CD1c-positive myeloid dendritic cell (primary cell): Measurements from ENCODE around the gene GSTT2B.
"Not testable (repeated sequence)": the region's sequence is repeated elsewhere in the genome, so short reads cannot be mapped to it uniquely, and the experiment has no call there.

Source experiments
- DNase-seq: peaks from one replicate; pipeline ENCODE4 v3.0.0-alpha.2; 2016; ENCODE audit errors: extremely low spot score

The GSTT2B gene

DNA sequence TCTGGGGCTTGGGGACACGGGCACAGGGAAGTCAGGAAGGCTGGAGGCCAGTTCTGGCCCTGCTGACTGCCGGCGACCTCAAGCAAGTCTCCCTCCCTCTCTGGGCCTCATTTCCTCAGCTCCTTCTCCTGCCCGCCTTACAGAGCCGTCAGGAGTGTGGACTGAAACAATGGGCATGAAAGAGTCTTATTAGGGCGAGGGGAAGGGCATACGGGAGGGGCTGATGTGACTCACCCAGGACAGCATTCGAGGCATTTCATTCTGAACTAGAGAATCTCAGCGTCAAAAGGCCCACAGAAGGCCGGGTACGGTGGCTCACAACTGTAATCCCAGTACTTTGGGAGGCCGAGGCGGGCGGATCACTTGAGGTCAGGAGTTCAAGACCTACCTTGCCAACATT, 20.8 kb downstream of the GSTT2B start:
- DNase-seq = not testable (repeated sequence)

DNA sequence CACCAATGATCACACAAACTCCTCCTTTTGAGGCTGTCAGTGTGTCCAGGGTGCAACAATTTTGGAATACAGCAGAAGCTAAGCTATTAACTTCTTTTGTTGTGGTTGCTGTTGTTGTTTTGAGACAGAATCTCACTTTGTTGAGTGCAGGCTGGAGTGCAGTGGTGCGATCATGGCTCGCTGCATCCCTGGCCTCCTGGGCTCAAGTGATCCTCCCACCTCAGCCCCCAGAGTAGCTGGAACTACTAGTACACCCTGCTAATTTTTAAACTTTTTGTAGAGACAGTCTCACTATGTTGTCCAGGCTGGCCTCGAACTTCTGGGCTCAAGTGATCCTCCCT, 22.0 kb downstream of the GSTT2B start:
- no peak for DNase-seq

DNA sequence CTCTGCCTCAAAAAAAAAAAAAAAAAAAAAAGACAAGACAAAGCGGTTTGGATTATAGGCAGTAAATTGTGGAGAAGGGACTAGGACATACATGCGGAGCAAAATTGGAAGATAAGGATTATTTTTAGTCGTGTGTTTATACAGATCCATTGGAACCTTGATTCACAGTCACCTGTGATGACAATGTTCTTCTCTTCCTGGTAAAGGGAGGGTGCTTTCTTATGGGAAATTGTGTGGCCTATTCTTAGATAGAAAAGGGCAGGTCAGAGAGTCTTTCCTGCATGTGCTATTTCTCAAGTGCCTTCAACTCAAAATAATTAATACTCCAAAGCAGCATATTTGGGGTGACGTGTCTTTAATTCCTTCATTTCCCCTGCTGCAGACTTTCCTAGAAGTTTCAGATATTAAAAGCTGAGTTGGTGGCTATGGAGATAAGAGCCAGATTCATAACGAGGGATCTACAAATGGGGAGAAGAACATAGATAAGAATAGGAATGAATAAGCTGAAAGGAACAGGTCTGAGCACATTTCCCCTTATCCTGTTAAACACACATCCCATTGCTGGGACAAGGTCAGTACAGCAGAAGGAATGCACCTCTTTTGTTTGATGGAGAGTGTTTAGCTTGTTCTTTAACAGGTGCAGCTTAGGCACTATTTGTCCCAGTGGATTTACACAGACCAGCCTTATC, 22.5 kb downstream of the GSTT2B start:
- DNase-seq = no peak

GRCh38 chr22:23926561-23926960, 34.4 kb downstream of the GSTT2B start:
- no peak for DNase-seq

DNA sequence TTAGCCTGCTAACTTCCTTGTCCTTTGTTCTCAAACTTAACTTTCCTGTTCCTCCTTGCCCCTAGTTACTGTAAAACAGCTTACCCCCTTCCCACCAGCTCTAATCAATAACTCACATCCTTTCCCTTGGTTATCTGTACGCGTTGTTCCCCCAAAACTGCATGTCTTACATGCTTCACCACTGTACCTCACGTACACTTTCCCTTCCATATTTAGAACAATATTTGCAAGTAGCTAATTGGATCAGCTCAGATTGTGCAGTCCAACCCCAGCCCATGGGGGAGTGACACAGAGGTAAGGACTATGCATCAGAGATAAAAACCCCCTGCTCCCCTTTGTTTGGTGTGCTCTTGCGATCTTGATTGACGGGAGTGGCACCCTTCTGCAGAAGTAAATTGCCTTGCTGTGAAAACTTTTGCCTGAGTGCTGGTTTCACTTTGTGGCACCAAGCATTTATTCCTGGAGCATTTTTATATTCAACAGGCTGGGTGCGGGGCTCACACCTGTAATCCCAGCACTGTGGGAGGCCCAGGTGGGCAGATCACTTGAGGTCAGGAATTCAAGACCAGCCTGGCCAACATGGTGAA, 35.9 kb downstream of the GSTT2B start:
- no peak for DNase-seq

DNA sequence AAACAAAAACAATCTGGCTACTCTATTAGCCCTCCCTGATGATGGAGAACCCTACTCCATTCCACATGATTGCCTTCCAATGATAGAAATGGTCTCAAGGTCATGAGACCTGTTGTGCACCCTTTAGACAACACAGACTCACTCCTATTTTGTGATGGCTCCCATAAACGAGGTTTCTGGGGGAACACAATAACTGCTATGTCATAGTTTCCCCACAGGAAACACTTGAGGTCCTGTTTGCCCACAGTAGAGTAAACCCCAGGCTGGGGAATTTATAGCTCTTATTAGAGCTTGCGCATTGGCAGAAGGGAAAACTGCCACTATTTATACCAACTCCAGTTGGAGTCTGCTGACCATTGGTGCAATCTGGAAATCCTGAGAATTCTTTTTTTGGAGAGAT, 38.1 kb downstream of the GSTT2B start:
- no peak for DNase-seq

- DNase-seq = not testable (repeated sequence)
These were observed 39.3 kb downstream of the GSTT2B start for GRCh38 chr22:23921586-23922201.

GRCh38 chr22:23920267-23920611, 40.8 kb downstream of the GSTT2B start:
- DNase-seq = not testable (repeated sequence)

DNA sequence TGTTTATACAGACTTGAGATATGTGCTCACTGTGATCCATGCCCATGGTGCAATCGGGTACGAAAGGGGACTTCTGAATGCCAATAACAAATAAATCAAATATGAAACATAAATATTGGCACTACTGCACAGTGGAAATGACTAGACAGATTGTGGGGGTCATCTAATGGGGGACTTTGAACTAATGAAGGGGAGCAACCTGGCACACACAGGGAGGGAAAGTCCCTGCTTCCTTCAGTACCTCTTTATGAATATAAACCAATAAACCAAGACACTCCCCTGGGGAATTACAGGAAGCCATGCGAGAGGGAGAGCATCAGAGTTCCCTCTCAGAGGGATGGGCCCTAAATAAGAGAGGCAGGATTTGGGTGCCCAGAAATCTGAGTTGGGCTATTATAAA, 45.7 kb downstream of the GSTT2B start:
- no peak for DNase-seq

- DNase-seq = peak; percentile 100
These were observed 47.2 kb downstream of the GSTT2B start for GRCh38 chr22:23913661-23914353.

DNA sequence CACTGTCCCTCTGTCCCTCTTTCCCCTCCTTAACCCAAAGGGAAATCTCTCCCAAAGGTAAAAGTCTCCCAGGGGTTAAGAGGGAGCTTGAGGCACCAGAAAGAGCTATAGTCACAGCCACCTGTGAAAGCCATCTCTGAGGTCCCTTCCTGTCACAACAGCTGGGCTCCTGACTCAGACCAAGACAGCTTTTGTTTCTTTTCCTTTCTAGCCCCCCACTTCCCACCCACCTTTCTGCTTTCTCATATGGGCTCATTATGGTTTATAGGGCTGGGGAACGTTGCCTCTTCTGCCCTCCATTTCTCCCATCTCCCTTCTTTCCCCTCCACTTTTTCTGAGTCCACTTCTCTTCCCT, 47.7 kb downstream of the GSTT2B start:
- no peak for DNase-seq

- DNase-seq = no peak
These were observed 48.6 kb downstream of the GSTT2B start for GRCh38 chr22:23912293-23912903.

DNA sequence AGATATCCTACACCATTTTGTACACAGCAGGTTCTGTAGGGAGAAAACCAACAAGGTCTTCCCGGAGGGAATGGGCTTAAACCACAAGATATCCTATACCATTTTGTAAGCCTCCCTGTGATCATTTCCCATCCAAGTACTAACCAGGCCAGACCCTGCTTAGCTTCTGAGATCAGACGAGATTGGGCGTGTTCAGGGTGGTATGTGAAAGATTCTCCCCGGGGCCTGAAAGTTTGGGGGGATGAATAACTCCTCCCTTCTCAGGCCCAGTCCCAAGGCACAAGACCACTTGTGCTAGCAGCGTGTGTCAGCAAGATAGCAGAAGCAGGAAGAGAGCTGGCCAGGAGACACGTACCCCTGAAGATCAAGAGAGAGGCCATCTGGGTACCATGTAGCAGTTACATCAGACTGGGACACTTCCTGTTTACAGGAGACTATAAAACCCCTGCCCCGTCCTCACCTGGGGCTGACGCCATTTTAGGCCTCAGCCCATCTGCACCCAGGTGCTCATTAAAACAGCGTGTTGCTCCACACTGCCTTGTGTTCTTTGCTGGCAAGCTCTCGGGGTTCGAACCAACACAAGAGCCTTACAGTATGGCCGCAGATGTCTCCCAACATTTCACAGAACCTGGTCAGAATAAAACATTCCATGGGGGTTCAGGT, 49.5 kb downstream of the GSTT2B start:
- no peak for DNase-seq

GRCh38 chr22:23910496-23911190, 50.4 kb downstream of the GSTT2B start:
- no peak for DNase-seq

GRCh38 chr22:23909296-23909898, 51.6 kb downstream of the GSTT2B start:
- no peak for DNase-seq

DNA sequence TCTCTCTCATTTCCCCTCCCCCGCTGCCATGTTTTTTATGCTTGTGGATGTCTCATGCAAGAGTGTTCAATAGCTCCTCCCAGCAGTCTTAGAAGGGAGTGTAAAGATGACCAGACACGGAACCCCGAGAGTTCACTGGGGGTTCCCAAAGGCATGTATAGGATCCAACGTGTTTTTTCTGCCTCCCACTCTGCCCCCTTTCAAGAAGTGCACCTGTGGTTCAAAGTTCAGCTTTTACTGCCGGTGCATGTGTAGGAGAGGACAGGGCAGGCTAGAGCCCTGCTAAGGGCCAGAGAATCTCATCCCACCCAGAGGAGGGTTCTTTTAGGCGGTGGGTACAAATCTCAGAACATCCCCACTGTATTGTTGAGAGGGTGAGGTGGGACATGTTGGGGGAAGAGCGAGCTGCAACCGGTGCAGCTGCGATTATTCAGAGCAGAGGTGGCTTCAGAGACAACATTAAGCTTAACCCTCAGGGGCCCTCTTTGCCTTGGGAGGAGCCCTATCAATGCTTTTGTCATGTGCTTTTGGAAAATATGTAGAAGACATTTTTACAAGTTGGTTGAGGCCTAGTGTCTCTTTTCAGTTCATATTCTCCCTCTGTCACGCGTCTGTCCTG, 52.3 kb downstream of the GSTT2B start:
- DNase-seq = no peak

DNA sequence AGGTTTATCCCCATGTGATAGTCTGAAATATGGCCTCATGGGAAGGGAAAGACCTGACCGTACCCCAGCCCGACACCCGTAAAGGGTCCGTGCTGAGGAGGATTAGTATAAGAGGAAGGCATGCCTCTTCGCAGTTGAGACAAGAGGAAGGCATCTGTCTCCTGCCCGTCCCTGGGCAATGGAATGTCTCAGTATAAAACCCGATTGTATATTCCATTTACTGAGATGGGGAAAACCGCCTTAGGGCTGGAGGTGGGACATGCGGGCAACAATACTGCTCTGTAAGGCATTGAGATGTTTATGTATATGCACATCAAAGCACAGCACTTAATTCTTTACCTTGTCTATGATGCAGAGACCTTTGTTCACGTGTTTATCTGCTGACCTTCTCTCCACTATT, 53.6 kb downstream of the GSTT2B start:
- not testable (repeated sequence) for DNase-seq
